ENCODE results near the gene EPS15. TPM values are rescaled to one million over a fixed set of nuclear protein-coding genes. Genes with fewer than 3 reads are reported as not detected.

EPS15 gene
- total RNA-seq, 1 donor from 2014 or later = 37.1 TPM

DNA sequence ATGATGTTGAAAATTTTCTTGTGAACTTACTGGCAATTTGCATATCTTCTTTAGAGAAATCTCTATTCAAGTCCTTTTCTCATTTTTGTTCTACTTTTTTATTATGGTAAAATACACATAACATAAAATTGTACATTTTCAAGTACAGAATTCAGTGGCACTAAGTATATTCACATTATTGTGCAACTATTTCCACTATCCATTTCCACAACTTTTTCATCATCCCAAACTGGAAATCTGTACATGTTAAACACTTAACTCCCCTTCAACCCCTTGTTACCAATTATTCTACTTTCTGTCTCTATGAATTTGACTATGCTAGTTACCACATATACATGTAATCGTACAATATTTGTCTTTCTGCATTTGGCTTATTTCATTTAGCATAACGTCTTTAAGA, 19.4 kb downstream of the EPS15 start:
- no peak overlapping the region for H3K4me3 ChIP-seq (ENCODE audit: low read depth, low read length)
- no peak for TF ChIP-seq CTCF (IDR thresholded peaks at IDR 0.05; ENCODE audit: insufficient read depth, low read length, poor library complexity, severe bottlenecking)
- no peaks in the 10 kb centered on the region for H3K27me3 ChIP-seq (ENCODE audit: control insufficient read depth, insufficient read depth, low read length)
- no peaks in the 10 kb centered on the region for H3K36me3 ChIP-seq (ENCODE audit: control insufficient read depth, insufficient read depth, low read length)
- DNase-seq (ENCODE audit: low read depth) = no peak

GRCh38 chr1:51498924-51499323, 20.1 kb downstream of the EPS15 start:
- TF ChIP-seq CTCF (IDR thresholded peaks at IDR 0.05; ENCODE audit: insufficient read depth, low read length, poor library complexity, severe bottlenecking) = no peak
- Histone ChIP-seq H3K27me3 (ENCODE audit: control insufficient read depth, insufficient read depth, low read length) (no peaks in the 10 kb centered on the region), H3K4me3 (ENCODE audit: low read depth, low read length) (no peak overlapping the region), H3K36me3 (ENCODE audit: control insufficient read depth, insufficient read depth, low read length) (no peaks in the 10 kb centered on the region)
- no peak for DNase-seq (ENCODE audit: low read depth)

- TF ChIP-seq CTCF (IDR thresholded peaks at IDR 0.05; ENCODE audit: insufficient read depth, low read length, poor library complexity, severe bottlenecking) = no peak
- Histone ChIP-seq H3K36me3 (ENCODE audit: control insufficient read depth, insufficient read depth, low read length) (no peaks in the 10 kb centered on the region), H3K27me3 (ENCODE audit: control insufficient read depth, insufficient read depth, low read length) (no peaks in the 10 kb centered on the region), H3K4me3 (ENCODE audit: low read depth, low read length) (no peak overlapping the region)
- DNase-seq (ENCODE audit: low read depth) = no peak
Observed at GRCh38 chr1:51497340-51497739, 21.7 kb downstream of the EPS15 start.

GRCh38 chr1:51494138-51494830, 24.8 kb downstream of the EPS15 start:
- no peak for DNase-seq (ENCODE audit: low read depth)
- Histone ChIP-seq H3K4me3 (ENCODE audit: low read depth, low read length) (no peak overlapping the region), H3K36me3 (ENCODE audit: control insufficient read depth, insufficient read depth, low read length) (no peaks in the 10 kb centered on the region), H3K27me3 (ENCODE audit: control insufficient read depth, insufficient read depth, low read length) (no peaks in the 10 kb centered on the region)
- no peak for TF ChIP-seq CTCF (IDR thresholded peaks at IDR 0.05; ENCODE audit: insufficient read depth, low read length, poor library complexity, severe bottlenecking)

DNA sequence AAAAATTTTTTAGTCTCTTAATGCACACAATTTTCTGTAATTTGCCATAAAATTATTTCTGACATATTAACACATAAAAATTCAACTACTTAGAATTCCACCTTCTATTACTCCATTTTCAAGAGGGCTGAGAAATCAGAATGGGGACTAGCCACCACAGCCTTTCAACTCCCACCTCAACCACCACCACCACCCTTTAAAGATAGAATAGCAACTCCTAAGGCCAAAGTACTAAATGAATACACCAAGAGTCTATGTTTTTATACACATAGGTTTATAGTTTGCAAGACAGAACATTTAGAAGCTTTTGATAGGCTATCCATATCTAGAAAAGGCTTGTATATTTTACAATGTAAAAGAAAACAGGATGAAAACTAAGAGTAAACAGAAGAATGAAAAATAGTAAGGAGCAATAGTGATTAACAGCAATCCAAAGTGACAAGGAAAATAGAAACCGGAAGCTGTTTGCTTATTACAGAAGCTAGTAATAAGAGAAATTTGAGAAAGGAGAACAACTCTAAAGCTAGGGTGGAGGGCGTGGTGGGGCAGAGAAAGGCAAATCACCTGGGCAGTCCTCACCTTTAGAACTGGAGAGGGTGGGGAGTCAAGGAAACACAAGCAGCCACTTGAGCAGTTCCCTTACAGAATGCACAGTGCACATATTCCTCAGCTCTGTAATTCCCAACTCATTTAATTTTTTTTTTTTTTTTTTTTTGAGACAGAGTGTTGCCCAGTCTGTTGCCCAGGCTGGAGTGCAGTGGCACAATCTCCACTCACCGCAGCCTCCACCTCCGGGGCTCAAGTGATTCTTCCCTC, 27.7 kb downstream of the EPS15 start:
- TF ChIP-seq CTCF (IDR thresholded peaks at IDR 0.05; ENCODE audit: insufficient read depth, low read length, poor library complexity, severe bottlenecking) = no peak
- no peak for DNase-seq (ENCODE audit: low read depth)
- no peak overlapping the region for H3K4me3 ChIP-seq (ENCODE audit: low read depth, low read length)
- no peaks in the 10 kb centered on the region for H3K36me3 ChIP-seq (ENCODE audit: control insufficient read depth, insufficient read depth, low read length)
- H3K27me3 ChIP-seq (ENCODE audit: control insufficient read depth, insufficient read depth, low read length) = no peaks in the 10 kb centered on the region

Measured in kidney epithelial cell (primary cell).